ENCODE results near the gene ZNRF3.

DNA sequence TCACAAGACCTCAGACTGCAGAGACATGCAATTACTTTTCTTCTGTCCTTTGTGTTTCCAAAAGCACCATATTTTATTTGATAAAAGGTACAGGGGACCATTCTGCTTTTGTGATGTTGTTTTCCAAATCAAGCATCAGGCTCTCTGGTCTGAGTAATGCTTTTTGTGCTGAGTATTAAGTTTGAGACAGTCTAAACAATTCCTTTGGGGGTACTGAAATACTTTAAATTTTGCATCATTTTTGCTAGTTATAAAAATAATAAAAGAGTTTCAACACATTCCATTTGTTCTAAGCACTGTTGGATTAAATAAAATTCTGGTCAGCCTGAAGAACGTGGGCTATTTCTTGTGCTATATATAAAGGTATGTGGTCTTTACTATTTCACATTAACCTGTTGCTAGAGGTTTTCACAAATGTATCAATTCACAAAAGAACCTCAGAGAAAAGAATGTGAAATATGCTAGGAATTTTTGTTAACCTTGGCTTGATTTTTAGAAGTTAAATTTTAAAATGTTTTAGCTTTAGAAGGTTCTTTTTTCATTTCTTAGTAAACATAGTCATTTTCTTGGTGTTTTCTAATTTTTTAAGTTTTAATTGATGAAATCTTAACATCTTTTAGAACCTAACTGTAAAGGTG lies 116.7 kb downstream of the ZNRF3 start:
- TF ChIP-seq REST (IDR thresholded peaks at IDR 0.05; ENCODE audit: low read depth) (no peak), EP300 (IDR thresholded peaks at IDR 0.05; ENCODE audit: borderline replicate concordance) (no peak), USF1 (IDR thresholded peaks at IDR 0.05) (no peak), CEBPB (IDR thresholded peaks at IDR 0.05) (no peak), YY1 (IDR thresholded peaks at IDR 0.05; ENCODE audit: low read depth) (no peak), NFIC (IDR thresholded peaks at IDR 0.05) (no peak), MAX (IDR thresholded peaks at IDR 0.05) (no peak)

Measured in Ishikawa (cell line).